RWPE1 (cell line): Measurements from ENCODE around the gene GALNT11.
"Not testable (repeated sequence)": the region's sequence is repeated elsewhere in the genome, so short reads cannot be mapped to it uniquely, and the experiment has no call there.

Source experiments
- CTCF ChIA-PET: fragments of 350-600 bp; sonication (Branson Sonifier 250); formaldehyde crosslinking; extraction: SDS; loops from one replicate; lab custom pipeline; 2021; lab: Yijun Ruan, JAX
- POLR2A ChIA-PET: fragments of 400-600 bp; formaldehyde crosslinking; extraction: SDS; loops from one replicate; lab custom pipeline; 2020; ENCODE audit warnings: antibody characterized with exemption; ENCODE audit not compliant: low non-redundant PET; lab: Yijun Ruan, JAX
- DNase-seq: peaks from one replicate; pipeline ENCODE4 v3.0.0; 2012; ENCODE audit warnings: low spot score
- H3K27ac ChIP-seq: fragments of 450-650 bp; 2 replicates; pipeline ENCODE4 v1.5.1; 2017
- CTCF ChIP-seq: fragments of 450-650 bp; conservative IDR thresholded peaks from 2 replicates; pipeline ENCODE4 v1.5.1; 2017; ENCODE audit warnings: low read depth, mild to moderate bottlenecking

GALNT11 gene

GRCh38 chr7:152013230-152013629, 12.2 kb upstream of the GALNT11 start:
- TF ChIP-seq CTCF: no peak
- H3K27ac ChIP-seq: no peak overlapping the region
- DNase-seq: no peak
- ChIA-PET CTCF (interaction anchor here (0.6 kb wide), 1 partner anchor 20 kb away, joined by 3 read pairs; no protein-coding TSS in a partner anchor), POLR2A (no interaction called here)

- H3K27ac ChIP-seq: no peak overlapping the region
- POLR2A ChIA-PET: no interaction called here
- no peak for TF ChIP-seq CTCF
- CTCF ChIA-PET: interaction anchor here (0.5 kb wide), 1 partner anchor 99 kb away, joined by 3 read pairs; no protein-coding TSS in a partner anchor
- DNase-seq: no peak
Observed at GRCh38 chr7:152013974-152014373, 11.5 kb upstream of the GALNT11 start.

GRCh38 chr7:152014722-152015121, 10.8 kb upstream of the GALNT11 start:
- TF ChIP-seq CTCF: no peak
- POLR2A ChIA-PET: no interaction called here
- CTCF ChIA-PET: no interaction called here
- no peak for DNase-seq
- H3K27ac ChIP-seq: no peak overlapping the region

GRCh38 chr7:152015600-152015999, 9.9 kb upstream of the GALNT11 start:
- TF ChIP-seq CTCF: no peak
- ChIA-PET CTCF (no interaction called here), POLR2A (no interaction called here)
- DNase-seq: no peak
- H3K27ac ChIP-seq: no peak overlapping the region

GRCh38 chr7:152016947-152017346, 8.5 kb upstream of the GALNT11 start:
- no peak for DNase-seq
- POLR2A ChIA-PET: no interaction called here
- H3K27ac ChIP-seq: no peak overlapping the region
- CTCF ChIA-PET: no interaction called here
- TF ChIP-seq CTCF: no peak

- CTCF ChIA-PET, DNase-seq: not testable (repeated sequence)
Observed at GRCh38 chr7:152017683-152018082, 7.8 kb upstream of the GALNT11 start.

GRCh38 chr7:152021740-152022139, 3.7 kb upstream of the GALNT11 start:
- CTCF ChIA-PET, H3K27ac ChIP-seq, POLR2A ChIA-PET, DNase-seq: not testable (repeated sequence)

More at GRCh38 chr7:152017683-152018082, 7.8 kb upstream of the GALNT11 start:
- H3K27ac ChIP-seq, POLR2A ChIA-PET: not testable (repeated sequence)
